ENCODE measurements around the gene COPB1. TPM values are rescaled to one million over a fixed set of nuclear protein-coding genes. Genes with fewer than 3 reads are reported as not detected.
A peak's percentile ranks its signal among the peaks of the same experiment; 100 is the strongest.

Gene COPB1
- total and polyA plus RNA-seq, 4 donors: 45.3 to 92.8 (median 69.6) TPM

GRCh38 chr11:14522245-14522644 is 22.6 kb upstream of the COPB1 start:
- Histone ChIP-seq H3K9me3 (ENCODE audit: control insufficient read depth, low read length) (no peaks in the 10 kb centered on the region), H3K4me1 (ENCODE audit: control insufficient read depth in 1 of 2, insufficient read depth in 2 of 2, low read length in 2 of 2) (peaks cover 0 to 4% of the 10 kb centered on the region in 2 donors), H3K27ac (ENCODE audit: low read depth in 1 of 2, low read length in 2 of 2) (no peak overlapping the region), H3K36me3 (ENCODE audit: control insufficient read depth in 1 of 2, insufficient read depth in 2 of 2, low read length in 1 of 2) (no peaks in the 10 kb centered on the region), H3K4me3 (ENCODE audit: low read length in 2 of 2) (no peak overlapping the region), H3K27me3 (ENCODE audit: control insufficient read depth in 1 of 2, insufficient read depth in 2 of 2, low read length in 1 of 2) (no peaks in the 10 kb centered on the region)
- intact Hi-C loops (cut with DNase I): loop anchor here (5.0 kb wide), 2 partner anchors 120 to 370 kb away; partner anchors contain the start of genes CYP2R1 (in 1 of the 2) and PDE3B (in 1 of the 2)
- WGBS, 2 donors: 95 to 100% methylated on average over 1 of the region's 1 CpG
- no peak for DNase-seq
- no peak for ATAC-seq (ENCODE audit: low FRiP score)

- 15 to 17% methylated on average over 11 of the region's 11 CpGs for WGBS, 2 donors
- ATAC-seq (ENCODE audit: low FRiP score) (no peak), DNase-seq (no peak)
- no peaks in the 10 kb centered on the region for H3K9me3 ChIP-seq (ENCODE audit: control insufficient read depth, low read length)
- no peaks in the 10 kb centered on the region for H3K36me3 ChIP-seq (ENCODE audit: control insufficient read depth in 1 of 2, insufficient read depth in 2 of 2, low read length in 1 of 2)
- peaks cover 0 to 4% of the 10 kb centered on the region in 2 donors for H3K4me1 ChIP-seq (ENCODE audit: control insufficient read depth in 1 of 2, insufficient read depth in 2 of 2, low read length in 2 of 2)
- intact Hi-C loops (cut with DNase I): loop anchor here (1.0 to 5.0 kb wide), 4 partner anchors 18 to 372 kb away; partner anchors contain the start of genes CYP2R1 (in 1 of the 2) and PDE3B (in 1 of the 2)
- H3K27ac ChIP-seq (ENCODE audit: low read depth in 1 of 2, low read length in 2 of 2): peak overlapping the region in 1 of 2 donors; percentile 91
- peak overlapping the region; percentile 60 to 95 for H3K4me3 ChIP-seq (ENCODE audit: low read length in 2 of 2)
- no peaks in the 10 kb centered on the region for H3K27me3 ChIP-seq (ENCODE audit: control insufficient read depth in 1 of 2, insufficient read depth in 2 of 2, low read length in 1 of 2)
Measured at GRCh38 chr11:14520747-14521151, 21.1 kb upstream of the COPB1 start.

DNA sequence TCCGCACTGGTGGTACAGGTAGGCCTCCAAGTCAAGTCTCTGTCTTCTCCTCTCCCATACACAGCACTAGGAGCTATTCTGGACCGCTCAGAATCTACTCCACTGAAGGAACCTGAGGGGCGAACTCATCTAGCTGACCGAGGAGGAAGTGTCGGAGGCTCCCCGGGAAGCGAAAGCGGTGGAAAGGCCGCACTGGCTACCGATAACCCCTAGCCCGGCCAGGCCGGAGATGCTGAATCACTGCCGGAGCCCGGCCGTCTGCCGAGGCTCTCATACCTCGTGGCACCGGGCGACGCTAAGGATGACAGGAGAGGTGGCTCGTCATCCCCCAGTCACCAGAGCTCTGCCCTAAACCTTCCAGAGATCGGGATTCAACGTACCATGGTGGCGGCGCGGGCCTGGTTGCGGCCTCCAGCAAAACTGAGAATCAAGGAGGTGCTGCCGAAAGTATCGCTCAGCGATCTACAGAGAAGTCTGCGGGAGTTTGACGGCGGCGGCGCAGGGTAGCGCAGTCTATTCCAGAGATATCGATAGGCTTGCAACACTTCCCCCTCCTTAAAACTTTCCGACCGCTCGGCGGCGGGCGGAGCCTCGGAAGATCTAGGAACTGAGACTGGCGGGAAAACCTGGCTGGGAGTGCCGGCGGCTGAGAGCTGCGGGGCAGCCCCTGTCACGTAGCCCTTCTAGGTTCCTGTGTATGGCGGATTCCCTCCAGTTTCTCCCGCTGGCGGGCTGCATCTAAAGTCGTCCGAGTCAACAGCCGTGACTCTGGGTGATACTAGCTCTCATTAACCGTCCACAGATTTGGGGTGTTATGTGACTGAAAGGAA is 20.5 kb upstream of the COPB1 start, which contains the start of gene PSMA1:
Gene PSMA1, minus strand, starts transcription at position 470 of the 830 bp plus-strand sequence. Its CDS starts 87 bp downstream, at position 383.
- DNase-seq (peak; percentile 98), ATAC-seq (ENCODE audit: low FRiP score) (peak; percentile 100)
- no peaks in the 10 kb centered on the region for H3K9me3 ChIP-seq (ENCODE audit: control insufficient read depth, low read length)
- peak within 1 kb of the TSS; percentile 60 to 95 for H3K4me3 ChIP-seq (ENCODE audit: low read length in 2 of 2)
- peak within 1 kb of the TSS in 1 of 2 donors; percentile 91 for H3K27ac ChIP-seq (ENCODE audit: low read depth in 1 of 2, low read length in 2 of 2)
- no peaks in the 10 kb centered on the region for H3K36me3 ChIP-seq (ENCODE audit: control insufficient read depth in 1 of 2, insufficient read depth in 2 of 2, low read length in 1 of 2)
- no peaks in the 10 kb centered on the region for H3K27me3 ChIP-seq (ENCODE audit: control insufficient read depth in 1 of 2, insufficient read depth in 2 of 2, low read length in 1 of 2)
- peaks cover 0 to 4% of the 10 kb centered on the region in 2 donors for H3K4me1 ChIP-seq (ENCODE audit: control insufficient read depth in 1 of 2, insufficient read depth in 2 of 2, low read length in 2 of 2)
- intact Hi-C loops (cut with DNase I): loop anchor here (1.0 to 5.0 kb wide), 4 partner anchors 19 to 372 kb away; partner anchors contain the start of genes CYP2R1 (in 1 of the 2) and PDE3B (in 1 of the 2)
- WGBS, 2 donors: 0% methylated on average over 55 to 56 of the region's 56 CpGs

- DNase-seq (no peak), ATAC-seq (ENCODE audit: low FRiP score) (no peak)
- peak overlapping the region; percentile 60 to 95 for H3K4me3 ChIP-seq (ENCODE audit: low read length in 2 of 2)
- no peaks in the 10 kb centered on the region for H3K27me3 ChIP-seq (ENCODE audit: control insufficient read depth in 1 of 2, insufficient read depth in 2 of 2, low read length in 1 of 2)
- no peaks in the 10 kb centered on the region for H3K9me3 ChIP-seq (ENCODE audit: control insufficient read depth, low read length)
- WGBS, 2 donors: 0% methylated on average over 10 of the region's 10 CpGs
- H3K4me1 ChIP-seq (ENCODE audit: control insufficient read depth in 1 of 2, insufficient read depth in 2 of 2, low read length in 2 of 2): peaks cover 0 to 4% of the 10 kb centered on the region in 2 donors
- H3K27ac ChIP-seq (ENCODE audit: low read depth in 1 of 2, low read length in 2 of 2): peak overlapping the region in 1 of 2 donors; percentile 73
- no peaks in the 10 kb centered on the region for H3K36me3 ChIP-seq (ENCODE audit: control insufficient read depth in 1 of 2, insufficient read depth in 2 of 2, low read length in 1 of 2)
- intact Hi-C loops (cut with DNase I): no loop called here
Measured at GRCh38 chr11:14519597-14519916, 19.9 kb upstream of the COPB1 start.

DNA sequence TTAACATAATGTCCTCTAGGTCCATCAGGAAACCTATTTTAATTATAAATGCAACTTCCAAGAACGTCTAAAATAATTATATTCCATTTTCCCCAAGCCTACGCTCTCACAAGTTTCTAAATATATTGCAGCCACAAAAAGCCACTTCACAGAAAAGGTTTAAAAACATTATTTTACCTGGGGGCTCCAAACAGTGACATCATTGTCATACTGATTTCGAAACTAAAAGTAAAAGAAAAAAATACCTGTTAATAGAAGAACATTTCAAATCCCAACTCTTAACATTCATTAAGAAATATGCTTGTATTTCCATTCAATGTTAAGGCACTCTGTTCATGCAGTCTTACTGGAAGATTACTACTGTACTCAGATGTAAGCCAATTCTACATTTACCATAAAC is 19.2 kb upstream of the COPB1 start:
- Histone ChIP-seq H3K4me3 (ENCODE audit: low read length in 2 of 2) (peak overlapping the region; percentile 60 to 95), H3K27ac (ENCODE audit: low read depth in 1 of 2, low read length in 2 of 2) (no peak overlapping the region), H3K4me1 (ENCODE audit: control insufficient read depth in 1 of 2, insufficient read depth in 2 of 2, low read length in 2 of 2) (peaks cover 0 to 4% of the 10 kb centered on the region in 2 donors), H3K27me3 (ENCODE audit: control insufficient read depth in 1 of 2, insufficient read depth in 2 of 2, low read length in 1 of 2) (no peaks in the 10 kb centered on the region), H3K9me3 (ENCODE audit: control insufficient read depth, low read length) (no peaks in the 10 kb centered on the region), H3K36me3 (ENCODE audit: control insufficient read depth in 1 of 2, insufficient read depth in 2 of 2, low read length in 1 of 2) (no peaks in the 10 kb centered on the region)
- no peak for DNase-seq
- 74 to 80% methylated on average over 3 of the region's 3 CpGs for WGBS, 2 donors
- no peak for ATAC-seq (ENCODE audit: low FRiP score)
- intact Hi-C loops (cut with DNase I): no loop called here

- 95 to 97% methylated on average over 4 of the region's 4 CpGs for WGBS, 2 donors
- H3K36me3 ChIP-seq (ENCODE audit: control insufficient read depth in 1 of 2, insufficient read depth in 2 of 2, low read length in 1 of 2): peaks cover 0 to 3% of the 10 kb centered on the region in 2 donors
- H3K27ac ChIP-seq (ENCODE audit: low read depth in 1 of 2, low read length in 2 of 2): no peak overlapping the region
- no peak for DNase-seq
- no peaks in the 10 kb centered on the region for H3K9me3 ChIP-seq (ENCODE audit: control insufficient read depth, low read length)
- no peak overlapping the region for H3K4me3 ChIP-seq (ENCODE audit: low read length in 2 of 2)
- ATAC-seq (ENCODE audit: low FRiP score): no peak
- intact Hi-C loops (cut with DNase I): no loop called here
- H3K27me3 ChIP-seq (ENCODE audit: control insufficient read depth in 1 of 2, insufficient read depth in 2 of 2, low read length in 1 of 2): no peaks in the 10 kb centered on the region
- no peaks in the 10 kb centered on the region for H3K4me1 ChIP-seq (ENCODE audit: control insufficient read depth in 1 of 2, insufficient read depth in 2 of 2, low read length in 2 of 2)
Measured at GRCh38 chr11:14513800-14514199, 14.2 kb upstream of the COPB1 start.

DNA sequence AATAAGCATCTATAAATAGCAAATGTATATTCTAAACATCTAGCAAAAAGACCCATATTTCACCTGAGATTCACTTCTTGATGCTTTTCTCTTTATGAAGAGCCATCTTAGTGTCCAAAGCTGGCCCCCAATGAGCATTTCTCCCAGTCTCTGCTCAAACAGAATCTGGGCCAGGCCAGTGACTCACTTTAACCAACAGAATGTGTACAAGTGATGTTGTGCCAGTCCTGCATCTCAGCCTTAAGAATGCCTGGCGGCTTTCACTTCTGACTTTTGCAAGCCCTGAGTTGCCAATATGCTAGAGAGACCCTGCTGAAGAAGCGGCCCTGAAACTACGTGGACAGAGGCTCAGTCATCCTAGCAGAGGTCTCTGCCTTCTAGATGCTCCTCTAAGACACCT is 6.9 kb upstream of the COPB1 start:
- intact Hi-C loops (cut with DNase I): no loop called here
- Histone ChIP-seq H3K27me3 (ENCODE audit: control insufficient read depth in 1 of 2, insufficient read depth in 2 of 2, low read length in 1 of 2) (no peaks in the 10 kb centered on the region), H3K9me3 (ENCODE audit: control insufficient read depth, low read length) (no peaks in the 10 kb centered on the region), H3K27ac (ENCODE audit: low read depth in 1 of 2, low read length in 2 of 2) (peak overlapping the region in 1 of 2 donors; percentile 50), H3K4me3 (ENCODE audit: low read length in 2 of 2) (no peak overlapping the region), H3K36me3 (ENCODE audit: control insufficient read depth in 1 of 2, insufficient read depth in 2 of 2, low read length in 1 of 2) (peaks cover 4 to 8% of the 10 kb centered on the region in 2 donors), H3K4me1 (ENCODE audit: control insufficient read depth in 1 of 2, insufficient read depth in 2 of 2, low read length in 2 of 2) (no peaks in the 10 kb centered on the region)
- DNase-seq: no peak
- ATAC-seq (ENCODE audit: low FRiP score): no peak
- 72 to 74% methylated on average over 3 of the region's 3 CpGs for WGBS, 2 donors

DNA sequence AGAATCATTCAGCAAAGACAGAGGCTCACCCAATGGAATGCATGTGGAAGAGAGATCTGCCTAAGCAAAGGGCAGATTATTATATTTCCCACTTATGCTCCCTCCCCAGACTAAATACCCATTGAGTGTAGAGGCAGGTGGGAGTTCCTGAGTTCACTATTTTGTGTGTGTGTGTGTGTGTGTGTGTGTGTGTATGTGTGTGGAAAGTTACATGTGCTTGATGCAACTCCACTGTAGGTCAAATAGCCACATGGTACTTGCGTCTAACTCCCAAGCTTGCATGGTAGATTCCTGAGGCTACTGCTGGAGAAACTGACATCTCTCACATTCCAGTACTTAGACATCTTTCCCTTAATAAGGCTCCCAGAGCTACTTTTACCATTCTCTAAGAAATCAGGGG is 3.4 kb upstream of the COPB1 start:
- no peak for ATAC-seq (ENCODE audit: low FRiP score)
- DNase-seq: no peak
- Histone ChIP-seq H3K4me1 (ENCODE audit: control insufficient read depth in 1 of 2, insufficient read depth in 2 of 2, low read length in 2 of 2) (no peaks in the 10 kb centered on the region), H3K27me3 (ENCODE audit: control insufficient read depth in 1 of 2, insufficient read depth in 2 of 2, low read length in 1 of 2) (no peaks in the 10 kb centered on the region), H3K36me3 (ENCODE audit: control insufficient read depth in 1 of 2, insufficient read depth in 2 of 2, low read length in 1 of 2) (peaks cover 4 to 5% of the 10 kb centered on the region in 2 donors), H3K27ac (ENCODE audit: low read depth in 1 of 2, low read length in 2 of 2) (no peak overlapping the region), H3K9me3 (ENCODE audit: control insufficient read depth, low read length) (no peaks in the 10 kb centered on the region), H3K4me3 (ENCODE audit: low read length in 2 of 2) (no peak overlapping the region)
- intact Hi-C loops (cut with DNase I): no loop called here
- WGBS, 2 donors: 78 to 94% methylated on average over 1 of the region's 1 CpG

- ATAC-seq (ENCODE audit: low FRiP score): no peak
- WGBS, 2 donors: 95% methylated on average over 4 of the region's 4 CpGs
- no peaks in the 10 kb centered on the region for H3K27me3 ChIP-seq (ENCODE audit: control insufficient read depth in 1 of 2, insufficient read depth in 2 of 2, low read length in 1 of 2)
- intact Hi-C loops (cut with DNase I): no loop called here
- no peaks in the 10 kb centered on the region for H3K4me1 ChIP-seq (ENCODE audit: control insufficient read depth in 1 of 2, insufficient read depth in 2 of 2, low read length in 2 of 2)
- peaks cover 4 to 5% of the 10 kb centered on the region in 2 donors for H3K36me3 ChIP-seq (ENCODE audit: control insufficient read depth in 1 of 2, insufficient read depth in 2 of 2, low read length in 1 of 2)
- no peak overlapping the region for H3K4me3 ChIP-seq (ENCODE audit: low read length in 2 of 2)
- H3K27ac ChIP-seq (ENCODE audit: low read depth in 1 of 2, low read length in 2 of 2): no peak overlapping the region
- H3K9me3 ChIP-seq (ENCODE audit: control insufficient read depth, low read length): no peaks in the 10 kb centered on the region
- DNase-seq: no peak
Measured at GRCh38 chr11:14502039-14502438, 2.4 kb upstream of the COPB1 start.
